ENCODE data around the gene CLDN7.

CLDN7 gene, protein sequence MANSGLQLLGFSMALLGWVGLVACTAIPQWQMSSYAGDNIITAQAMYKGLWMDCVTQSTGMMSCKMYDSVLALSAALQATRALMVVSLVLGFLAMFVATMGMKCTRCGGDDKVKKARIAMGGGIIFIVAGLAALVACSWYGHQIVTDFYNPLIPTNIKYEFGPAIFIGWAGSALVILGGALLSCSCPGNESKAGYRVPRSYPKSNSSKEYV
- total RNA-seq: 1.1 to 4.7 reads per million in 2 donors

DNA sequence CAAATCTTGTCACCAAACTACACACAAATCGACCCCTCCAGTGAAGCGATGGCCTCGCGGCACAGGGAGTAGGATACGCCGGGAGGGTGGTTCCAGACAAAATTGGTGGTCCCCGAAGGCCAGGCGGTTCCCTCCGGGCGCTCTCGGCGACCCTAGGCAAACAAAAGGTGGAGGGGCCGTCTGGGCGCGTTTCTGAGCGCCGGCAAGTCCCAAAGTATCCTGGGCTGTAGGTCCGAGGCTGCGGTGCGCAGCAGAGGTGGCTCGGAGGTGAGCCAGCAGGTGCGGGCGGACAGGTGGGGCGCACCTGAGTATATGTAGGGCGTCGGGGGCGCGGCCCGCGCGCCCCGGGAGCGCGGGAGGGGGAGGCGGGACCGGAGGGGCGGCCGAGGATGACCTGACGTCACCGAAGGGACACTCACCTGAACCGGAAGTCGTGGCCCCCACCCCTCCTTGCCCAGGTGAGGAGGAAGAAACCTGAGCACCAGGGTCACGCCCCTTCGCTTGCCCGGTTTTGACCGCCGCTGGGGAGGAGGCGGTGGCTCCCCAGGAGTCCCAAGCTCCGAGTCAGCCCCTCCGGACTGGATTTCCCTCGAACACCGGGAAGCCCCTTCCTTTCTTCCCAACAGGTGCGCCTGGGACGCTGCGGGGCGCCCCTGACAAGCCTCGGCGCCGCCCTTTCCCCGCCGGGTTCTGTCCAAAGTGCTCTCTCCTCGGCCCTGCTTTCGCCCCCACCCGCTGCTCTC, at the start of gene CLDN7:
Gene CLDN7, minus strand, starts transcription at position 287 of the 743 bp plus-strand sequence. CDS start 435 bp downstream, outside the sequence.
- DNase-seq: no peak

DNA sequence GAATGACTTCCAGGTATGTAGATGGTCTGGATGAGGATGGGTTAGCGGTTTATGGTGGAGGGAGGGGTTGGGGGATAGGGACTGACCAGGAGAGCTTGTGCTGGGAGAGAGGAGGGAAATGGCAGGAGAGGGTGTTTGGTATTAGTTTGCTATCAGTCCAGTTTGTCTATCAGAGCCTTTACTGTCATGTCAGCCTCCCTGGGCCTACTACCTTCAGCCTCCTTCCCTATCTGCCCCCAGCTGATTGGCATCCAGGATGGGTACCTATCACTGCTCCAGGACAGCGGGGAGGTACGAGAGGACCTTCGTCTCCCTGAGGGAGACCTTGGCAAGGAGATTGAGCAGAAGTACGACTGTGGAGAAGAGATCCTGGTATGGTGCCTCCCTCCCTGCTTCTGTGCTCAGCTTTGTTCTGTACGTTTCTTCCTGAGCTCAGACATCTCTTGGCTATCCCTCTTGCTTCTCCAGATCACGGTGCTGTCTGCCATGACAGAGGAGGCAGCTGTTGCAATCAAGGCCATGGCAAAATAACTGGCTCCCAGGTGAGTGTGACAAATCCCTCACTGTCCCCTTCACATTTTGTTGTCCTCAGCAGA, 48.9 kb upstream of the CLDN7 start:
- no peak for DNase-seq

DNA sequence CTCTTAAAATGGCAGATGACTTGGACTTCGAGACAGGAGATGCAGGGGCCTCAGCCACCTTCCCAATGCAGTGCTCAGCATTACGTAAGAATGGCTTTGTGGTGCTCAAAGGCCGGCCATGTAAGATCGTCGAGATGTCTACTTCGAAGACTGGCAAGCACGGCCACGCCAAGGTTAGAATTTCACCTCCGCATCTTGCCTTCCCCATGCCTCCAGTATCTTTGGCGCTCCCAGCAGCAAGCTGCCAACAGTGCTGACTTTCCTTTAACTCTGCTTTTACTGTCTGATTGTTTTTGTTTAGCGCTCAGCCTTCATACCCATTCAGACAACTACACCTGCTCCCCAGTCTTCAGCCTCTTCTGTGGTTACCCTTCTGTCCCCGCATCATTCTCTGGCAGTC, 47.4 kb upstream of the CLDN7 start:
- DNase-seq: no peak

DNA sequence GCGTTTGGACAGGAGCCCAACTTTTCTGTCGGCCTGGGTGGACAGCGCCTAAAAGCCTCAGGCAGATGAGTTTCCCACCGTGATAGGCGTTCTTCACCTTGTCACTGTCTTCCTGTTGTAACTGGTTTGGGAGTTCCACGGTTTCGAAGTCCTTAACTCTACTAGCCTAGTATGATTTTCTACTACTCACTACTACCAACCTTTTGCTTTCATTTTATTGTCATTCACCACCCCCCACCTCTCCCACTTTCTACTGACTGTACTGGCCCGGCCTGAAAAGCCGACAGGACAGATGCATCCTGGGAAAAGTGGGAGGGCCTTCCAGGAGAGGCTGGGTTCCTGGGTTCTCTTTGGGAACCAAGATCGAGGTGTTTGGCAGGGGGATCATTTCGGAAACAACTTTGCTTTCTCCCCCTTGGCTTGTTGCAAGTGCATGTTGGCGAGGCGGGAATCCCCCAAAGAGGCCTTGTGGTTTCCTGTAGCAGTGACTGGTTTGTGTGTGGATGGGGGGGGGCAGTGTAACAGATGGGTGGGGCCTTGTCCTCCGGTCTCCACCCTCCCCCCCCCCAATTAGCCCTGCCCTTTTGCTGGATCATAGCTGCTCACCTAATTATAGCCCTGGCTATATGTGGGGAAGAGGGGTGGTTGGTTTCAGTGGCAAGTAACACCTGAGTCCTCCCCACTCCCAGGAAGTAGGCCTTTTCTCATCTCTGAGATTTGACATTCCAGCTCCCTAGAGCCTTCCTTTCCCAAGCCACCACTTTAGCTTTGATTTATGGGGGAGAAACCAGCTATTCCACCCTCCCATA, 46.6 kb upstream of the CLDN7 start:
- no peak for DNase-seq

DNA sequence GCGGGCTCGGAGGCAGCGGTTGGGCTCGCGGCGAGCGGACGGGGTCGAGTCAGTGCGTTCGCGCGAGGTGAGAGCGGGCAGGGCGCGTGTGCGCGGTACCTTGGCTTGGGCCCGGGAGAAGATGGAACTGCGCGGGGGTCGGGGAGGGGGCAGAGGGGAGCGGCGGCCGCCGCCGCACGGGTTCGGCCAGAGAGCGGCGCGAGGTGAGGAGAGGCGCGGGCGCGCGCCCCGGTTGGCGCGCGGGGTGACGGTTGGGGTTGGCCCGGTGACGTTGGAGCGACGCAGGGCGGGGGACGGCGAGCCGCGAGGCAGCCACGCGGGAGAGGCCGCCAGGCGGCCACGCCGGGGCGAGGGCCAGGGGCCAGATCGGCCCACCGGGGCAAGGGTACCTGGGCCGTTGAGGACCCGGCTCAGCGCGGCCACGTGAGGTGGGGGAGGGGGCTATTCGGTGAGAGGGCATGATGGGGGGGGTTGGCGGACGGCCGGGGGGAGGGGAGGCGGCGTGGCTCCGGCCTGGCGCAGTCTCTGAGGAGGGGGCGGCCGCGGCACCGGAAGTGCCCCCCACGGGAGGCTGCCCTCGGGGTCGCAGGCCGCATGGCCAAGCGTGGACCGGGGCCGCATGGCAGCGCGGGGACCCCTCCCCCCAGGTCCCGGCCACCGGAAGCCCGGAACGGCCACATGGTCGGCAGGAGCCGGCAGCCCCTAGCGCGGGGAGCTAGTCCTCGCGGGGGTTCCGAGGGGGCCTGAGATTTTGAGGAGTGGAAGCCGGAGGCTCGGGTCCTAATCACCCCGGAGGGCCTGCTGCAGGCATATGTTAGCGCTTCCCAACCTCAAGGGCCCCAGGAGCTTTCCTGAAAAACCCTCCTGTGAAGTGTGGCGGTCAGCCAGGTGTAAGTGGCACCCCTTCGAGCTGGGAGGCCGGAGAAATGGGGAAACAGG, 45.7 kb upstream of the CLDN7 start:
- peak; percentile 60 for DNase-seq

DNA sequence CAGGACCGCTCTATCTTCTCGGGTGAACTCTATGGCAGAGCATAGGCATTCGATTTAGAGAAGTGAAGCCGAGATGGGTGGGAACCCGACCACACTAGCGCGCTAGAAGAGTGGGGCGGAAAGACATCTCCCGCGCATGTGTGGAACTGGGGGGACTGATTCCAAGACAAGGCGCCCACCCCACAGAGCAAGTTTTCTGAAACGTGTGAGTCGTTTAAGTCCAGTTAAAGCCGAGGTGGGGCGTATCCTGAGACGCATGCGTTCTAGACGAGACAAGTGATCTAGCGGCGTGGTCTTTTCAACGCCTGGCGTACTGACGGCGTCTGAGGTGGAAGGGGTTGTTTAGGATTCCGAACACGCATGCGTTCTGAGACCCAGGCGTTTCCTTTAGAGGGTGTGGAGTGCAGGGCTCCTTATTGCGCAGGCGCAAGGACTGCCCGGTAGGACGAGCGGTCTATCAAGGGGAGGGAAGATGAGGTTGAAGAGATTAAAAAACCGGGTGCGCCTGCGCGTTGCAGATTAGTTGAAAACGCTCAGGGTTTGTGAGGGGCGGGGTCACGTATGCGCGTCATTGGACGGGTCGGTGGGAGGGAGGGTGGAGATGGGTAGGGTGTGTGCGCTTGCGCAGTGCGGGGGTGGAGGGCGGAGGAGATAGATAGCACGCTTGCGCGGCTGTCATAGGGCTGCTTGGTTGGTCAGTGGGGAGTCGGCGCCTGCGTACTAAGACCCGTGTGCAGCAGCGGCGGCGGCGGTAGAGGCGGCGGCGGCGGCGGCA, 44.8 kb upstream of the CLDN7 start, which contains the start of gene EIF5A:
Gene EIF5A, plus strand, starts transcription at position 718 of the 775 bp plus-strand sequence. CDS start 2,008 bp downstream, outside the sequence.
- DNase-seq: peak; percentile 98

DNA sequence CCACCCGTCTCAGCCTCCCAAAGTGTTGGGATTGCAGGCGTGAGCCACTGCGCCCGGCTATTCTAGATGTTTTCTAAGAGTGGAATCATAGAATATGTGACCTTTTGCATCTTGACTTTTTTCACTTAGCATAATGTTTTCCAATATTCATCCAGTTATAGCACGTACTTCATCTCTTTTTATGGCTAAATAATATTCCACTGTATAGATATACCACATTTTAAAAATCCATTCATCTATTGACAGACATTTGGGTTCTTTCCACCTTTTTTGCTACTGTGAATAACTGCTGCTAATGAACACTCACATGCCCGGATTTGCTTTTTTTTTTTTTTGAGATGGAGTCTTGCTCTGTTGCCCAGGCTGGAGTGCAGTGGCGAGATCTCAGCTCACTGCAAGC, 41.9 kb upstream of the CLDN7 start:
- no peak for DNase-seq

DNA sequence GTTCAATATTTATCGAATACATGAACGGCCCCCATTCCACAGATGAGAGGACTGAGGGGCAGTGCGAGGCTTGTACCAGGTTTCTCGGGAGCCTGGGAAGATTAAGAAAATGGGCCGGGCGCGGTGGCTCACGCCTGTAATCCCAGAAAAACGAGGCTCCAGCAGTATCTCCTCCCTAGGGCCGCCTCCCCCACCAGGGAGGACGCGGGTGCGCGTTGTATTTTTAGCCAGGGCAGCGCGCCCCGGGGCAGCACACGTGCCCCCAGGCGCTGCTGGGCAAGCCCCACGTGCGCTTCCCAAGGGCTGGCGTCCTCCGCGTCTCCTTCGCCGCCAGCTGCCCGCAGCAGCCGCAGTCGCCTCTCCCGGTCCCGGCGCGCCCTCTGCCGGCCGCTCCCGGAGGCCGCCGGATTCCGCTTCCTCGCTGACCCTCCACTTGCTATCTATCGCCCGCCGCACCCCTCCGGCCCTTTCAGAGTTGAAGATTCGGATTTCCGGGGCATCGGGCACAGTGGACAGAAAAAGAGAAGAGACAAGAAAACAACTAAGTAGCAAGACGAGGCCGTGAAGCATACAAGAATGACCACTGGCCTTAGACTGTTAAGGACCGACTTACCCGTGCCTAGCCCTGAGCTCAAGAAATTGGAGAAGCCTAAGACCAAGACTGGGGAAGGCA, 34.0 kb upstream of the CLDN7 start:
- peak; percentile 46 for DNase-seq

DNA sequence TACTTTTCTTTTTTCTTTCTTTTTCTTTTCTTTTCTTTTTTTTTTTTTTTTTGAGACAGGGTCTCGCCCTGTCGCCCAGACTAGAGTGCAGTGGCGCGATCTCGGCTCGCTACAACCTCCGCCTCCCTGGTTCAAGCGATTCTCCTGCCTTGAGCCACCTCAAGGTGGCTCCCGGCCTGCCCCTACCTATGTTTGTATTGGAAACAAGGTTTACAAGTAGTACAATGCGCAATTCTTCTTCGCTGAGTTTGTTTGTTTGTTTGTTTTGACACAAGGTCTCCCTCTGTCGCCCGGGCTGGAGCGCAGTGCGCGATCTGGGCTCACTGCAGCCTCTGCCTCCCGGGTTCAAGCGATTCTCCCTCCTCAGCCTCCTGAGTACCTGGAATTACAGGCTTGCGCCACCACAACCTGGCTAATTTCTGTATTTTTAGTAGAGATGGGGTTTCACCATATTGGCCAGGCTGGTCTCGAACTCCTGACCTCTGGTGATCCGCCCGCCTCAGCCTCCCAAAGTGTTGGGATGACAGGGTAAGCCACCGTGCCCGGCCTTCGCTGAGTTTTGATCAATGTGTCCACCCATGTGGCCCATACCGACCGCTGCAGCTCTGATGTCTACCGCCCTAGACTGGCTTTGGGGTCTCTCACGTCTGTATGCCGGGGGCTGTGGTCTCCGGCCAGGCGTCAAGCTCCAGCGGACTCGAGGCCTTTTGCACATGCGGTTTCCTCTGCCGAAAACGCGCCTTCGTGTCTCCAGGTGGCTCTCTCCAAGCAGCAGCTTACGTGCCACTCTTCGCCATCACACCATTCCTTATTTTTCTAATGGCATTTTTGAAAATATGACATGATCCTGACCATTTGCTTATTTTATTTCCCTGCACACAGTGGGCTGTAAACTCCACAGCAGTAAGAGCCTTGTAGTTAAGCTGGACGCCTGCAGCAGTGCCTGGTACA, 33.2 kb upstream of the CLDN7 start:
- DNase-seq: no peak

DNA sequence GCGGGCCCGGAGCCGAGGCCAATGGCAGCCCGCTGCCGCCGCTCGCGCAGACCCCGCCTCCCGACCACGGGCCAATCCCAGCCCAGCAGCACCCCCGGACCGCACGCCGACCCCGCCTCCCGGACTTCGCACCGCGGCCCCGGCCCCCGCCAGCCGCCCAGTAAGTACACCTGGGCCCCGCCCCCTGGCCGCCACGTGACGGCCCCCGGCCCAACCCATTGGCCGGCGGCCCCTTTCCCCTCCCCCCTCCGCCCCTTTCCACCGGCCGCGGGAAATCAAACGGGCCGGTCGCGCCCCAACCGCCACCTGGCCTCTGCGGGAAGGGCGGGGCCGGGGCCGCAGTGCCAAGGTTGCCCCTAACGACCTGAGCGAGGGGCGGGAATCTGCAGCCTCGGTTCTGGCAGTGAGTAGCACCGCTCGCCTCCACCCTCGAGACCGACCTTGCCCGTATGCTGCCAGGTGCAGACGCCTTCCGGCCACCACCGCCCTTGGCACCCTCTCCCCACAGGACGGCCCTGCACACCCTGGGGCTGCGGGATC, 32.4 kb upstream of the CLDN7 start, which contains the start of gene YBX2:
Gene YBX2, minus strand, starts transcription at position 26 of the 540 bp plus-strand sequence. CDS start 139 bp downstream, outside the sequence.
- DNase-seq: peak; percentile 70

DNA sequence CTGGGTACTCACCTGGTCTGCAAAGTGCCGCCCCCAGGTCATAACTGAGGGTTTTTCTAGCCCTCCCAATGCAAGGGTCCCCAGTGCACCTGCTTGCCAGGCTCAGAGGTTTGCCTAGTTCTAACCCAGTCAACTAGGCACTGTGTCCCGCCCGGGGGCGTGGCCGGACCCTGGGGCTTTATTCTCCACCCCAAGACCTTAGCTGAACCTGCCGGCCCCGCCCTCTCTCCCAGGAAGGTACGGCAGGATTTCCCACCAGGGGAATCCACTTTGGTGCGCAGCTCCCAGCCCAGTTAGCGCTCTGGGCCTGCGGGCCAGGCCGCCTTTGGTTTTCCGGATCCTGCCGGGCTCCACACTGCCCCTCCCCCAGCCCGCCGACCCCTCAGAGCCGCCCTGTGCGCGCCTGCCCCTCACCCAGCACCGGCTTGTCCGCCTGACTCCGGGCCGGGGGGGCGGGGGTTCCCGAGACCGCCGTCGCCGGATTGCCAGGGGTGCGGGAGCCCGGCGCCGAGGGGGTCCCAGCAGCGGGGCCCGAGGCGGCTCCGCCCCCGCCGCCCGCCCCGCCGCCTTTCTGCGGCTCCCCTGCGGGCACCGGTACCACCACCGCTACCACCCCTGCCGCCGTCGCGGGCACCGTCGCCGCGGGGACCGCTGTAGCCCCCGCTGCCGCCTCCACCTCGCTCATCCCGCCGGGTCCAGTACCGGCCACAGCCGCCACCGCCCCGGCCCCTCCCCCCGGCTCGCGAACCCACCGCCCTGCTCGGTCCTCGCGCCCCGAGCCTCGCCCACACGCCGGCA, 31.7 kb upstream of the CLDN7 start:
- peak; percentile 38 for DNase-seq

DNA sequence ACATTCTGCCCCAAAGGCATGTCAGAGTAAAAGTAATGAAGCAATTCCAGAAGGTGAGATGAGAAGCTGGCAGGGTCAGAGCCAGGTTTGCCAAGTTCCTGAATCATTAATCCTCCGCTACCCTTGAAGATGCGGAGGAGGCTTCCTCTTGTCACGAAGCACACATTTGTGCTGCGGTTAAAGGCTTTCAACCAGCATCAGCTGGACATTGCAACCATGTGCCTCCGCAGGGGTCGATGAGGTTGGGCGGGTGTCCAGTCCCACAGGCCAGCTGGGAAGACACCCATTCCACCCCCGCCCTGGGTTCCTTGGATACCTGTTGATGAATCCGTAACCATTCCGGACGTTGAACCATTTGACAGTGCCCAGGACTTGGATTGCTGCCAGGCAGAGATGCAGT, 30.9 kb upstream of the CLDN7 start:
- no peak for DNase-seq

DNA sequence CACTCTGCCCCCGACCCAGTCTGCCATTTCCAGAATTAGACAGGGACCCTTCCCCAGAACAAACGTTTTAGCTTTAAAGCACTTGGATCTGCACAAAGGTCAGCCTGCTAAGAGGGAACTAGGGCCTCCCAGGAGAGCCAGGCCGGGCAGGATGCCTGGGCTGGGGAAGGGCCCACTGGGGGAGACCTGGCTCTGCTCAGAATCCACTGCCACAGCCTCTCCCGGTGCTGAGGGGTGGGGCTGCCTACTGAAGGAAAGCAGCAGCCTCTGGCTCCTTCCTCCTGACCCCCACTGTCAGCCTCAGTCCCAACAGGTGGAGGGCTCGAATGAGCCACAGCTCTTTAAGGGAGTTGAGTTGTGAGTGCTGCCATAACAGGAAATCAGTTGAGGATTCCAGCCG, 30.5 kb upstream of the CLDN7 start:
- DNase-seq: no peak

DNA sequence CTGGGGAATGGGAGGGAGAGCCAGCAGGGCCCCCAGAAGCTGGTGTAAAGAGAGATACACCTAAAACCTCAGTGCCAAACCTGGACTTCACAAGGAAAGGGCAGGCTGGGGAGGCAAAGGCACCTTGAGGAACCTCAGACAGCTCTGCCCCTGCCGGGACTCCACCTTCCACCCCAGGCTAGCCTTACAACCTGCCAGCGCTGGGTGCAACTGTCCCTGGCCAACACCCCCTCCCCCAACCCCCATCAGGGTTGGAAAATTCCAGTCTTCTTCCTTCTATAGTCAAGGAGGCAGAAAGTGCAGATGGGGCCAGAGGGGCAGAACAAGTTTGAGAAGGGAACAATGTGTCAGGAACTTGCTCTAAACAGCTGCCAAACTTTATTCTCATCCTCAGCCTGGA, 29.9 kb upstream of the CLDN7 start:
- no peak for DNase-seq

DNA sequence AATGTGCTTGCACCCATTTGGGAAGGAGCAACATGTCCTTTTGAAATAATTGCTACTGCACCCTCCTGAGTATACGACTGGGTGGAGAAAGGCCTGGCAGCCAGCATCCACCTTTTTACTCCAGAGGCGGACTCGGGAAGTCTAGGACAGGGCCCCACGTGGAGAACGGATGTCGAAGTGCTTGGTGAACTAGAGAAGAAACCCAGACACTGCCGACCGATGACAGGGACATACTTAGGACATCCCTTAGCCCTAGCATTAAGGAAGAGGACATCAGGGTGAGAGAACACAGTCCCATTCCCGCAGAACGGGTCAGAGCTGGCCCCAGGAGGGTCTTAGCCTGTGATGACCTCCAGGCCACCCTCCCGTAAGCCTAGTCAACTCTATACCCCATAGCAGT, 28.4 kb upstream of the CLDN7 start:
- no peak for DNase-seq

DNA sequence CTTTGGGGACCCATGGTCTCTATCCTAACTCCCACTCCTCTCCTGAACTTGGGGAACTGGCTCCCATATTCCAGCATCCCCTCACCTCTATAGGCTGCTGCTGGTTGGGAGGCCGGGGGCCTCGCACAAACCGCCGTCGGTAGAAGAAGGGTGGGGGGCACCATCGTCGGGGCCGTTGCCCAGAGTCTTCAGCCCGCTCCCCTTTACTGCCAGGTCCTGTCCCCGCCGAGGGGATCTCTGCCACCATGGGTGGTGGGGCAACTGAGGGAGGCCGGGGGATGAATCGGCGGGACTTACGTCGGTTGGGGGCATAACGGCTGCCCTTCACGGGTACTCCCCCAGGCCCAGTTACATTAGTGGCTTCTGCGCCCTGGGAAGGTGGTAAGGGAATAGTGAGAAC, 27.9 kb upstream of the CLDN7 start:
- DNase-seq: no peak

DNA sequence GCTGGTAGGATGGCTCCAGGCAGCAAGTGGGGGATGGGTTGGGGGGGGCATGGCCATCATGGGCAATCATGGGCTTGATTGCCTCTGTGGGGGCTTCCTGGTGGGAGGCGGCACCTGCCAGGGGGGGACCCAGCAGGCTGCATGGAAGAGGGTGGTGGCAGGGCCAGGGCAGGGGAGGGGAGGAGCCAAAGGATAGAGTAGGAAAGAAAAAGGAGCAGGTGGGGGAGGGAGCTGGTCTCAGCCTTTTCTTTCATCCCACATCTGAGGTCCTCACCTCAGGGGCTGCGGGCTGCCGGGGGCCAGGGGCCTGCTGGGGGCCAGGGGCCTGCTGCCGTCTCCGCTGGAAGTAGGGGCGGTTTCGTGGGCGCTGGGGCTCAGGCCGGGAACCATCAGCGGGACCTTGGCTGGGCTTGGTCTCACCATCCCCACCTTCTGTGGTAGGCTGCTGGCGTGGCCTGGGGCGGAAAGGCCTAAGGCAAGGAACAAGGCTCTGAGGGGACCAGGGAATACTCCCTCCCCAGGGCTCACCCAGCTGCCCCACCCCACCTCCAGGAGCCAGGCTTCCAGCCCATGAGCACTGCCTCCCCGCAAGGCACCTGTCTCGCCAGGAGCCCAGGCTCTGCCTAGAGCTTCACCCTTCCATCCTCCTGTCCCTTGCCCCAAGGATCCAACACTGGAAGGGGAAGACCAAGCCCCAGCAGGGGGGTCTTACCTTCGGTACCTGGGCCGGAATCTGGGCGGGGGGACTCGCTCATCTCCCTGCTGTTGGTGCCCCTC, 27.2 kb upstream of the CLDN7 start:
- no peak for DNase-seq

All from activated gamma-delta T cell (primary cell).